ENCODE data around the gene PIM1.

DNA sequence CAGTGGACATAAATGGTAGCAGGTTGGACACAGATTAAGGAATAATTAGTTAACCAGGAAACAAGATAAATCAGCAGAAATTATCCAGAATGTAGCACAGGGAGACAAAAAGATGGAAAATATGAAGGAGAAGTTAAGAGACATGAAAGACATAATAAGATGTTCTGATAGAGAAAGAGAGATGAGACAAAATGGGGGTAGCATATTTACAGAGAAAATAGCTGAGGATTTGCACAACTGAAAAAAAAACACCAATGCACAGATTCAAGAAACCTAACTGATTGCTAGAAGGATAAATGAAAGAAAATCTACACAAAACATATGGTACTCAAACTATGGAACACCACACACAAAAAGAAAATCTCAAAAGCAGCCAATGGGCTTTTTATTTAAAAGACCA is 53.0 kb downstream of the PIM1 start:
- TF ChIP-seq, protein P1, sequence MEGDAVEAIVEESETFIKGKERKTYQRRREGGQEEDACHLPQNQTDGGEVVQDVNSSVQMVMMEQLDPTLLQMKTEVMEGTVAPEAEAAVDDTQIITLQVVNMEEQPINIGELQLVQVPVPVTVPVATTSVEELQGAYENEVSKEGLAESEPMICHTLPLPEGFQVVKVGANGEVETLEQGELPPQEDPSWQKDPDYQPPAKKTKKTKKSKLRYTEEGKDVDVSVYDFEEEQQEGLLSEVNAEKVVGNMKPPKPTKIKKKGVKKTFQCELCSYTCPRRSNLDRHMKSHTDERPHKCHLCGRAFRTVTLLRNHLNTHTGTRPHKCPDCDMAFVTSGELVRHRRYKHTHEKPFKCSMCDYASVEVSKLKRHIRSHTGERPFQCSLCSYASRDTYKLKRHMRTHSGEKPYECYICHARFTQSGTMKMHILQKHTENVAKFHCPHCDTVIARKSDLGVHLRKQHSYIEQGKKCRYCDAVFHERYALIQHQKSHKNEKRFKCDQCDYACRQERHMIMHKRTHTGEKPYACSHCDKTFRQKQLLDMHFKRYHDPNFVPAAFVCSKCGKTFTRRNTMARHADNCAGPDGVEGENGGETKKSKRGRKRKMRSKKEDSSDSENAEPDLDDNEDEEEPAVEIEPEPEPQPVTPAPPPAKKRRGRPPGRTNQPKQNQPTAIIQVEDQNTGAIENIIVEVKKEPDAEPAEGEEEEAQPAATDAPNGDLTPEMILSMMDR (conservative IDR thresholded peaks at IDR 0.05): no peak
- no peak for TF ChIP-seq ZFX (IDR thresholded peaks at IDR 0.05)

All from C4-2B (cell line).